Activated naive CD4-positive, alpha-beta T cell treated with anti-CD3 and anti-CD28 coated beads, Interleukin-2, amount 50 U/mL, for 72 hours (primary cell): ENCODE data around the gene CREB1. TPM values are rescaled to one million over a fixed set of nuclear protein-coding genes. Genes with fewer than 3 reads are reported as not detected.
"Not testable (repeated sequence)": the region's sequence is repeated elsewhere in the genome, so short reads cannot be mapped to it uniquely, and the experiment has no call there.

Experiments used
- ATAC-seq, 2 donors: fragments of 150-1000 bp; cut with Tn5 transposase; 2 replicates each; pipeline ENCODE4 v1.10.0; 2021; ENCODE audit warnings: mild to moderate bottlenecking in 2 of 2, moderate library complexity in 2 of 2
- DNase-seq, 2 donors: peaks; one replicate each; pipeline ENCODE4 v3.0.0; 2021 to 2022; ENCODE audit warnings: low spot score in 2 of 2
- H3K27ac Mint-ChIP-seq, 2 donors: one replicate each; pipeline ENCODE4 v1.8.0; 2022; ENCODE audit warnings: mild to moderate bottlenecking in 2 of 2, mixed read lengths in 2 of 2
- H3K36me3 Mint-ChIP-seq, 2 donors: one replicate each; pipeline ENCODE4 v1.8.0; 2022; ENCODE audit warnings: mixed read lengths in 2 of 2
- H3K9me3 Mint-ChIP-seq, 2 donors: one replicate each; pipeline ENCODE4 v1.8.0; 2022; ENCODE audit warnings: mixed read lengths in 2 of 2
- total RNA-seq, 2 donors: library from RNA; stranded (reverse); gene quantifications; one replicate each; pipeline ENCODE4 v1.2.3, GENCODE V29; 2022

Gene CREB1
- total RNA-seq, 2 donors from 2014 or later: 68.1 to 89.3 TPM

- DNase-seq, H3K9me3 Mint-ChIP-seq, H3K27ac Mint-ChIP-seq, H3K36me3 Mint-ChIP-seq, ATAC-seq: not testable (repeated sequence)
Measured at GRCh38 chr2:207646582-207646981, 116.8 kb downstream of the CREB1 start.

Other genes with a start within 250 kb of the CREB1 start
- 10 to 100 TPM; 18.1 to 27.1 TPM for gene METTL21A, start 95.4 kb downstream of the CREB1 start, total RNA-seq
- 1 to 10 TPM; 4.4 to 5.6 TPM for gene CCNYL1, start 181.7 kb downstream of the CREB1 start, total RNA-seq
- 1 to 10 TPM; 1.6 to 4.7 TPM for gene FZD5, start 239.9 kb downstream of the CREB1 start, total RNA-seq